ENCODE data around the gene INHBE.

- TF ChIP-seq EP300 (IDR thresholded peaks at IDR 0.05): no peak
- TF ChIP-seq CTCF (IDR thresholded peaks at IDR 0.05): no peak
- no peak for TF ChIP-seq POLR2A (IDR thresholded peaks at IDR 0.05)
Measured at GRCh38 chr12:57470286-57470969, 15.3 kb downstream of the INHBE start.

Data from ovary (tissue), 3 donors.